WTC11 (cell line): Measurements from ENCODE around the gene EXOC6. TPM values are rescaled to one million over a fixed set of nuclear protein-coding genes. Genes with fewer than 3 reads are reported as not detected.

Experiments
- ATAC-seq: fragments of 200-7000 bp; cut with Tn5 transposase; 2 replicates; pipeline ENCODE4 v1.10.0; 2021; ENCODE audit warnings: mild to moderate bottlenecking, moderate library complexity
- CTCF ChIA-PET: fragments of 300-600 bp; sonication (Branson Sonifier 250); formaldehyde crosslinking; loops from one replicate; lab custom pipeline; 2021; ENCODE audit warnings: antibody characterized with exemption; lab: Charles Lee
- POLR2A ChIA-PET: fragments of 350-600 bp; sonication (Branson Sonifier 250); formaldehyde crosslinking; loops from one replicate; lab custom pipeline; 2021; ENCODE audit warnings: antibody characterized with exemption; lab: Charles Lee
- DNase-seq: peaks from one replicate; pipeline ENCODE4 v3.0.0; 2021; ENCODE audit warnings: low spot score
- H3K27ac Mint-ChIP-seq: 2 replicates; pipeline ENCODE4 v1.8.0; 2021; ENCODE audit warnings: mixed read lengths
- H3K27me3 Mint-ChIP-seq: 2 replicates; pipeline ENCODE4 v1.8.0; 2021; ENCODE audit warnings: low read depth, mild to moderate bottlenecking, moderate library complexity, mixed read lengths
- H3K36me3 Mint-ChIP-seq: 2 replicates; pipeline ENCODE4 v1.8.0; 2021; ENCODE audit warnings: mixed read lengths
- H3K4me1 Mint-ChIP-seq: 2 replicates; pipeline ENCODE4 v1.8.0; 2022; ENCODE audit warnings: mixed read lengths
- H3K4me3 Mint-ChIP-seq: 2 replicates; pipeline ENCODE4 v1.8.0; 2021; ENCODE audit warnings: mild to moderate bottlenecking, moderate library complexity, mixed read lengths
- H3K9me3 Mint-ChIP-seq: 2 replicates; pipeline ENCODE4 v1.8.0; 2021; ENCODE audit warnings: mixed read lengths
- ATF2 ChIP-seq: sonication (generic); formaldehyde crosslinking; IDR thresholded peaks from 2 replicates; pipeline ENCODE4 v1.8.1; 2022; ENCODE audit warnings: low read depth, missing genetic modification reagents, borderline replicate concordance
- ATF3 ChIP-seq: sonication (generic); formaldehyde crosslinking; conservative IDR thresholded peaks from 2 replicates; pipeline ENCODE4 v1.8.1; 2022; ENCODE audit warnings: mild to moderate bottlenecking, missing genetic modification reagents
- CBFB ChIP-seq: sonication (generic); formaldehyde crosslinking; IDR thresholded peaks from 2 replicates; pipeline ENCODE4 v1.8.1; 2022; ENCODE audit warnings: mild to moderate bottlenecking, low read depth, missing genetic modification reagents
- CREB1 ChIP-seq: sonication (generic); formaldehyde crosslinking; IDR thresholded peaks from 2 replicates; pipeline ENCODE4 v1.8.0; 2023; ENCODE audit warnings: mild to moderate bottlenecking, missing genetic modification reagents
- CTCF ChIP-seq: fragments of 200-600 bp; IDR thresholded peaks from 2 replicates; pipeline ENCODE4 v1.8.0; 2022; ENCODE audit warnings: antibody characterized with exemption
- FOXK1 ChIP-seq: sonication (generic); formaldehyde crosslinking; IDR thresholded peaks from 2 replicates; pipeline ENCODE4 v1.8.0; 2022; ENCODE audit warnings: mild to moderate bottlenecking, moderate library complexity, missing genetic modification reagents
- FOXP1 ChIP-seq: sonication (generic); formaldehyde crosslinking; IDR thresholded peaks from 2 replicates; pipeline ENCODE4 v1.8.0; 2022; ENCODE audit warnings: missing genetic modification reagents, mild to moderate bottlenecking, moderate library complexity, borderline replicate concordance
- FOXP4 ChIP-seq: sonication (generic); formaldehyde crosslinking; IDR thresholded peaks from 2 replicates; pipeline ENCODE4 v1.8.0; 2022; ENCODE audit warnings: mild to moderate bottlenecking, missing genetic modification reagents
- JUN ChIP-seq: sonication (generic); formaldehyde crosslinking; IDR thresholded peaks from 2 replicates; pipeline ENCODE4 v1.8.0; 2023; ENCODE audit warnings: mild to moderate bottlenecking, missing genetic modification reagents
- MLX ChIP-seq: sonication (generic); formaldehyde crosslinking; IDR thresholded peaks from 2 replicates; pipeline ENCODE4 v1.8.1; 2023; ENCODE audit warnings: mild to moderate bottlenecking, missing genetic modification reagents, moderate library complexity
- NR2C2 ChIP-seq: sonication (generic); formaldehyde crosslinking; IDR thresholded peaks from 2 replicates; pipeline ENCODE4 v1.8.0; 2022; ENCODE audit warnings: mild to moderate bottlenecking, missing genetic modification reagents
- OVOL2 ChIP-seq: fragments of 250-450 bp; sonication (Bioruptor Pico); IDR thresholded peaks from 2 replicates; pipeline ENCODE4 v1.9.0; 2021; ENCODE audit warnings: mild to moderate bottlenecking, borderline replicate concordance
- PRDM15 ChIP-seq: sonication (generic); formaldehyde crosslinking; IDR thresholded peaks from 2 replicates; pipeline ENCODE4 v1.8.0; 2022; ENCODE audit warnings: missing genetic modification reagents
- PRRX2 ChIP-seq: fragments of 250-450 bp; sonication (Bioruptor Pico); IDR thresholded peaks from 2 replicates; pipeline ENCODE4 v1.8.0; 2021; ENCODE audit warnings: mild to moderate bottlenecking
- TEAD4 ChIP-seq: sonication (generic); formaldehyde crosslinking; IDR thresholded peaks from 2 replicates; pipeline ENCODE4 v1.8.0; 2022; ENCODE audit warnings: mild to moderate bottlenecking, missing genetic modification reagents
- ZNF121 ChIP-seq: sonication (generic); formaldehyde crosslinking; IDR thresholded peaks from 2 replicates; pipeline ENCODE4 v1.8.0; 2023; ENCODE audit warnings: missing genetic modification reagents
- ZNF219 ChIP-seq: sonication (generic); formaldehyde crosslinking; IDR thresholded peaks from 2 replicates; pipeline ENCODE4 v1.8.0; 2023; ENCODE audit warnings: missing genetic modification reagents, mild to moderate bottlenecking, borderline replicate concordance
- ZNF263 ChIP-seq: sonication (generic); formaldehyde crosslinking; IDR thresholded peaks from 2 replicates; pipeline ENCODE4 v1.8.1; 2022; ENCODE audit warnings: low read depth, mild to moderate bottlenecking, moderate library complexity, missing genetic modification reagents
- ZNF396 ChIP-seq: fragments of 250-450 bp; sonication (Bioruptor Pico); IDR thresholded peaks from 2 replicates; pipeline ENCODE4 v1.8.0; 2021; ENCODE audit warnings: mild to moderate bottlenecking, moderate library complexity, borderline replicate concordance
- total RNA-seq: library from RNA; stranded (reverse); gene quantifications from 3 replicates; pipeline ENCODE4 v1.2.3, GENCODE V29; 2021

Gene EXOC6
- total RNA-seq, 1 experiment from 2014 or later: 5.0 TPM

GRCh38 chr10:92822060-92822634, 26.2 kb upstream of the EXOC6 start (continued):
- no peak for TF ChIP-seq MLX (CRISPR knock-in tag)
- no peak for TF ChIP-seq ZNF263
- TF ChIP-seq TEAD4 (CRISPR knock-in tag): no peak
- TF ChIP-seq ZNF219 (CRISPR knock-in tag): no peak

GRCh38 chr10:92822964-92823363, 25.4 kb upstream of the EXOC6 start:
- no peaks in the 10 kb centered on the region for H3K36me3 Mint-ChIP-seq
- H3K27ac Mint-ChIP-seq: no peak overlapping the region
- H3K9me3 Mint-ChIP-seq: no peaks in the 10 kb centered on the region
- peaks cover 6% of the 10 kb centered on the region for H3K4me1 Mint-ChIP-seq
- no peak overlapping the region for H3K4me3 Mint-ChIP-seq
- CTCF ChIA-PET: interaction anchor here (0.6 to 1.9 kb wide), 5 partner anchors 14 to 134 kb away, joined by 3 to 8 read pairs (median 5); no protein-coding TSS in a partner anchor
- H3K27me3 Mint-ChIP-seq: no peaks in the 10 kb centered on the region
- ATAC-seq: no peak
- no peak for TF ChIP-seq CTCF
- TF ChIP-seq PRDM15: no peak
- TF ChIP-seq ZNF263: no peak
- no peak for TF ChIP-seq ZNF396 (CRISPR knock-in tag)
- no peak for TF ChIP-seq FOXP4
- no peak for TF ChIP-seq JUN
- TF ChIP-seq NR2C2 (CRISPR knock-in tag): no peak
- no peak for TF ChIP-seq CREB1 (CRISPR knock-in tag)
- no peak for TF ChIP-seq CBFB (CRISPR knock-in tag)
- TF ChIP-seq PRRX2 (CRISPR knock-in tag): no peak
- TF ChIP-seq ATF3 (CRISPR knock-in tag): no peak
- TF ChIP-seq ATF2 (CRISPR knock-in tag): no peak
- TF ChIP-seq FOXK1 (CRISPR knock-in tag): no peak
- TF ChIP-seq MLX (CRISPR knock-in tag): no peak
- TF ChIP-seq FOXP1 (CRISPR knock-in tag): no peak
- TF ChIP-seq OVOL2 (CRISPR knock-in tag): no peak
- TF ChIP-seq ZNF121 (CRISPR knock-in tag): no peak
- DNase-seq: no peak
- POLR2A ChIA-PET: no interaction called here
